A673 (cell line): ENCODE measurements around the gene PLEKHA6. TPM values are rescaled to one million over a fixed set of nuclear protein-coding genes. Genes with fewer than 3 reads are reported as not detected.

Experiments
- BruUV-seq: library from RNA; stranded (reverse); fragments of 400-500 nt; replicated peaks from 2 replicates; lab custom pipeline; 2021; lab: Mats Ljungman, UMichigan
- CTCF ChIA-PET: fragments of 300-600 bp; sonication (Branson Sonifier 250); formaldehyde crosslinking; loops from one replicate; lab custom pipeline; 2022; ENCODE audit warnings: antibody characterized with exemption; lab: Charles Lee
- POLR2A ChIA-PET: fragments of 300-600 bp; sonication (Branson Sonifier 250); formaldehyde crosslinking; loops from one replicate; lab custom pipeline; 2022; ENCODE audit warnings: antibody characterized with exemption; ENCODE audit not compliant: low non-redundant PET; lab: Charles Lee
- DNase-seq: peaks from one replicate; pipeline ENCODE4 v3.0.0-alpha.2; 2015; ENCODE audit warnings: low spot score
- H3K27ac ChIP-seq: fragments of 200-600 bp; sonication (generic); 2 replicates; pipeline ENCODE4 v1.5.1; 2016; ENCODE audit warnings: mixed run types, low read depth, mild to moderate bottlenecking, mixed read lengths, antibody characterized with exemption, low read length; ENCODE audit not compliant: poor library complexity, severe bottlenecking
- H3K27me3 ChIP-seq: fragments of 200-600 bp; sonication (generic); replicated peaks from 2 replicates; pipeline ENCODE4 v1.6.1; 2017; ENCODE audit warnings: mixed run types, low read depth, mild to moderate bottlenecking, mixed read lengths, antibody characterized with exemption, low read length; ENCODE audit not compliant: insufficient read depth, poor library complexity
- H3K36me3 ChIP-seq: fragments of 200-600 bp; sonication (generic); 2 replicates; pipeline ENCODE4 v1.6.1; 2016; ENCODE audit warnings: mixed run types, mild to moderate bottlenecking, mixed read lengths, antibody characterized with exemption, low read length; ENCODE audit not compliant: insufficient read depth, poor library complexity, severe bottlenecking
- H3K4me1 ChIP-seq: fragments of 200-600 bp; sonication (generic); 2 replicates; pipeline ENCODE4 v1.6.1; 2017; ENCODE audit warnings: mixed run types, mild to moderate bottlenecking, mixed read lengths, antibody characterized with exemption, low read length; ENCODE audit not compliant: insufficient read depth, poor library complexity, severe bottlenecking
- H3K4me3 ChIP-seq: fragments of 200-600 bp; sonication (generic); 2 replicates; pipeline ENCODE4 v1.5.1; 2016; ENCODE audit warnings: low read depth, mixed run types, mild to moderate bottlenecking, mixed read lengths, low read length; ENCODE audit not compliant: poor library complexity, severe bottlenecking
- H3K9me3 ChIP-seq: fragments of 200-600 bp; sonication (generic); 2 replicates; pipeline ENCODE4 v1.6.1; 2016; ENCODE audit warnings: mixed run types, low read depth, mild to moderate bottlenecking, mixed read lengths, antibody characterized with exemption, low read length; ENCODE audit not compliant: poor library complexity, severe bottlenecking
- EZH2 ChIP-seq: fragments of 200-600 bp; sonication (generic); IDR thresholded peaks from 2 replicates; pipeline ENCODE4 v1.6.1; 2017; ENCODE audit warnings: borderline replicate concordance, low read depth, mild to moderate bottlenecking, mixed read lengths, antibody characterized with exemption, low read length; ENCODE audit not compliant: poor library complexity, severe bottlenecking
- intact Hi-C: fragments of 100-400 bp; cut with micrococcal nuclease; formaldehyde crosslinking; loops from one replicate; pipeline ENCODE4 v1.10.0; 2022; ENCODE audit not compliant: unreplicated experiment
- total RNA-seq: library from RNA; stranded (reverse); gene quantifications from 2 replicates; pipeline ENCODE4 v1.2.3, GENCODE V29; 2021
- TF ChIP-seq, protein P1 (sequence below): fragments of 300-800, 200-600 bp; sonication (generic); conservative IDR thresholded peaks from 2 replicates; pipeline ENCODE4 v1.5.1; 2017; ENCODE audit warnings: low read depth, mild to moderate bottlenecking, antibody characterized with exemption, low read length, moderate library complexity, mixed read lengths

Gene PLEKHA6
- total RNA-seq, 1 experiment from 2014 or later, result 0.58 TPM

- POLR2A ChIA-PET, result no interaction called here
- DNase-seq, result no peak
- TF ChIP-seq, protein P1, sequence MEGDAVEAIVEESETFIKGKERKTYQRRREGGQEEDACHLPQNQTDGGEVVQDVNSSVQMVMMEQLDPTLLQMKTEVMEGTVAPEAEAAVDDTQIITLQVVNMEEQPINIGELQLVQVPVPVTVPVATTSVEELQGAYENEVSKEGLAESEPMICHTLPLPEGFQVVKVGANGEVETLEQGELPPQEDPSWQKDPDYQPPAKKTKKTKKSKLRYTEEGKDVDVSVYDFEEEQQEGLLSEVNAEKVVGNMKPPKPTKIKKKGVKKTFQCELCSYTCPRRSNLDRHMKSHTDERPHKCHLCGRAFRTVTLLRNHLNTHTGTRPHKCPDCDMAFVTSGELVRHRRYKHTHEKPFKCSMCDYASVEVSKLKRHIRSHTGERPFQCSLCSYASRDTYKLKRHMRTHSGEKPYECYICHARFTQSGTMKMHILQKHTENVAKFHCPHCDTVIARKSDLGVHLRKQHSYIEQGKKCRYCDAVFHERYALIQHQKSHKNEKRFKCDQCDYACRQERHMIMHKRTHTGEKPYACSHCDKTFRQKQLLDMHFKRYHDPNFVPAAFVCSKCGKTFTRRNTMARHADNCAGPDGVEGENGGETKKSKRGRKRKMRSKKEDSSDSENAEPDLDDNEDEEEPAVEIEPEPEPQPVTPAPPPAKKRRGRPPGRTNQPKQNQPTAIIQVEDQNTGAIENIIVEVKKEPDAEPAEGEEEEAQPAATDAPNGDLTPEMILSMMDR, result no peak
Measured at GRCh38 chr1:204299814-204300365, 59.8 kb downstream of the PLEKHA6 start.

DNA sequence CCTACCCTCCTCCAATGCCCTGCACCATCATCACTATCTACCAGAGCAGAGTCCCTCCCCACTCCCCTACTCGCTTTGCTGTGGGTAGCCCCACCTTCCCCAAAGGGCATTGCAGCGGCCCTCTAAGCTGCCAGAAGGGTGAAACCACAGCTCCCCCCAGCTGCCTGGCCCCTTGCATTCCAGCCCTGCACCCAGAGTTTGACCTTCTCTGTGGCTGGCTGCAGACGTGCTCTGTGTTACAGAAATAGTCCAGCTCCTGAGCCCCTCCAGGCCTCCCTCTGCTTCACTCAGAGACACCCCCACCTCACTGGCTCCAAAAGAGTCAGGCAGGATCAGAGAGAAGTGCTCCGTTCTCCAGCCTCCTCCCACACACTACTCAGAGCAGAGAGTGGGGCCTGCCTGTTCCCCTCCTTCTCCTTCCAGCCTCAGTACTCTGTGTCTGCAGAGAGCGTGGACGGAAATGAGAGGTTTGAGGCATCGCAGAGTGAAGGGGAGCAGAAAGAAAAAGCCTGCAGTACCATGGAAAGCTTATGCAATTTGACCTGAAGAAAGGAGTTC is 63.2 kb downstream of the PLEKHA6 start:
- H3K4me1 ChIP-seq, result no peaks in the 10 kb centered on the region
- CTCF ChIA-PET, result no interaction called here
- TF ChIP-seq, protein P1, result no peak
- no peak for TF ChIP-seq EZH2
- H3K9me3 ChIP-seq, result no peaks in the 10 kb centered on the region
- H3K27me3 ChIP-seq, result peaks cover 13% of the 10 kb centered on the region
- intact Hi-C loops, result no loop called here
- POLR2A ChIA-PET, result no interaction called here
- H3K36me3 ChIP-seq, result no peaks in the 10 kb centered on the region
- no peak overlapping the region for H3K4me3 ChIP-seq
- DNase-seq, result no peak
- no TSS peak for BruUV-seq
- H3K27ac ChIP-seq, result no peak overlapping the region

More at GRCh38 chr1:204299814-204300365, 59.8 kb downstream of the PLEKHA6 start:
- H3K9me3 ChIP-seq, result no peaks in the 10 kb centered on the region
- no peaks in the 10 kb centered on the region for H3K4me1 ChIP-seq
- H3K27me3 ChIP-seq, result peaks cover 25% of the 10 kb centered on the region
- intact Hi-C loops, result no loop called here
- no peaks in the 10 kb centered on the region for H3K36me3 ChIP-seq
- BruUV-seq, result no TSS peak
- H3K27ac ChIP-seq, result no peak overlapping the region
- no peak overlapping the region for H3K4me3 ChIP-seq
- CTCF ChIA-PET, result no interaction called here

GRCh38 chr1:204295671-204296070 is 64.1 kb downstream of the PLEKHA6 start:
- no peaks in the 10 kb centered on the region for H3K9me3 ChIP-seq
- no TSS peak for BruUV-seq
- no peak overlapping the region for H3K27ac ChIP-seq
- no peaks in the 10 kb centered on the region for H3K4me1 ChIP-seq
- ChIA-PET CTCF (no interaction called here), POLR2A (no interaction called here)
- H3K27me3 ChIP-seq, result peaks cover 7% of the 10 kb centered on the region
- no peak for DNase-seq
- no peaks in the 10 kb centered on the region for H3K36me3 ChIP-seq
- TF ChIP-seq, protein P1, result no peak
- TF ChIP-seq EZH2, result no peak
- intact Hi-C loops, result no loop called here
- H3K4me3 ChIP-seq, result no peak overlapping the region
